ENCODE results near the gene MEIS2. TPM values are rescaled to one million over a fixed set of nuclear protein-coding genes. Genes with fewer than 3 reads are reported as not detected.

Gene MEIS2
- total RNA-seq, 2 experiments from 2014 or later, result not detected

GRCh38 chr15:37106490-37107001 lies 6.2 kb upstream of the MEIS2 start:
- no peak overlapping the region for H3K4me3 ChIP-seq (ENCODE audit: low read length)
- H3K36me3 ChIP-seq (ENCODE audit: insufficient read depth, low read length), result no peaks in the 10 kb centered on the region
- H3K4me3 Mint-ChIP-seq, result peak overlapping the region; percentile 13
- no peak overlapping the region for H3K27ac Mint-ChIP-seq
- H3K4me1 ChIP-seq (ENCODE audit: insufficient read depth, low read length), result peaks cover 13% of the 10 kb centered on the region
- peaks cover 84 to 91% of the 10 kb centered on the region in 2 experiments for H3K27me3 ChIP-seq (ENCODE audit: control insufficient read depth in 1 of 2, insufficient read depth in 2 of 2, low read length in 2 of 2)
- H3K36me3 Mint-ChIP-seq (ENCODE audit: low read depth), result peaks cover 4% of the 10 kb centered on the region
- H3K4me1 Mint-ChIP-seq (ENCODE audit: low read depth), result peaks cover 25% of the 10 kb centered on the region
- H3K27me3 Mint-ChIP-seq, result peaks cover 100% of the 10 kb centered on the region
- ChIA-PET POLR2A (no interaction called here), CTCF (no interaction called here)
- ATAC-seq (ENCODE audit: poor library complexity), result no peak
- peaks cover 25 to 46% of the 10 kb centered on the region in 2 experiments for H3K9me3 ChIP-seq (ENCODE audit: control insufficient read depth in 1 of 2, insufficient read depth in 1 of 2, low read length in 2 of 2)
- H3K9me3 Mint-ChIP-seq, result peaks cover 3% of the 10 kb centered on the region
- H3K27ac ChIP-seq (ENCODE audit: low read depth in 1 of 2, low read length in 2 of 2), result no peak overlapping the region
- intact Hi-C loops (cut with DNase I, micrococcal nuclease), result no loop called here
- no peak for DNase-seq
- no peak for TF ChIP-seq CTCF (IDR thresholded peaks at IDR 0.05)

- ChIA-PET POLR2A (no interaction called here), CTCF (no interaction called here)
- Histone ChIP-seq H3K4me3 (ENCODE audit: low read length) (no peak overlapping the region), H3K4me1 (ENCODE audit: insufficient read depth, low read length) (peaks cover 18% of the 10 kb centered on the region), H3K9me3 (ENCODE audit: control insufficient read depth in 1 of 2, insufficient read depth in 1 of 2, low read length in 2 of 2) (peaks cover 25 to 49% of the 10 kb centered on the region in 2 experiments), H3K27ac (ENCODE audit: low read depth in 1 of 2, low read length in 2 of 2) (no peak overlapping the region), H3K36me3 (ENCODE audit: insufficient read depth, low read length) (no peaks in the 10 kb centered on the region), H3K27me3 (ENCODE audit: control insufficient read depth in 1 of 2, insufficient read depth in 2 of 2, low read length in 2 of 2) (peaks cover 83 to 91% of the 10 kb centered on the region in 2 experiments)
- no peak for TF ChIP-seq CTCF (IDR thresholded peaks at IDR 0.05)
- peaks cover 4% of the 10 kb centered on the region for H3K36me3 Mint-ChIP-seq (ENCODE audit: low read depth)
- H3K27me3 Mint-ChIP-seq, result peaks cover 100% of the 10 kb centered on the region
- intact Hi-C loops (cut with DNase I, micrococcal nuclease), result no loop called here
- ATAC-seq (ENCODE audit: poor library complexity) (no peak), DNase-seq (no peak)
- H3K27ac Mint-ChIP-seq, result no peak overlapping the region
- peaks cover 3% of the 10 kb centered on the region for H3K9me3 Mint-ChIP-seq
- peaks cover 25% of the 10 kb centered on the region for H3K4me1 Mint-ChIP-seq (ENCODE audit: low read depth)
- H3K4me3 Mint-ChIP-seq, result no peak overlapping the region
Measured at GRCh38 chr15:37105889-37106288, 5.5 kb upstream of the MEIS2 start.

GRCh38 chr15:37105029-37105428 lies 4.7 kb upstream of the MEIS2 start:
- H3K4me1 Mint-ChIP-seq (ENCODE audit: low read depth), result peaks cover 27% of the 10 kb centered on the region
- H3K27me3 Mint-ChIP-seq, result peaks cover 100% of the 10 kb centered on the region
- intact Hi-C loops (cut with DNase I, micrococcal nuclease), result no loop called here
- Histone ChIP-seq H3K27ac (ENCODE audit: low read depth in 1 of 2, low read length in 2 of 2) (no peak overlapping the region), H3K36me3 (ENCODE audit: insufficient read depth, low read length) (no peaks in the 10 kb centered on the region), H3K27me3 (ENCODE audit: control insufficient read depth in 1 of 2, insufficient read depth in 2 of 2, low read length in 2 of 2) (peaks cover 76 to 87% of the 10 kb centered on the region in 2 experiments), H3K4me1 (ENCODE audit: insufficient read depth, low read length) (peaks cover 16% of the 10 kb centered on the region), H3K4me3 (ENCODE audit: low read length) (no peak overlapping the region), H3K9me3 (ENCODE audit: control insufficient read depth in 1 of 2, insufficient read depth in 1 of 2, low read length in 2 of 2) (peaks cover 25 to 47% of the 10 kb centered on the region in 2 experiments)
- POLR2A ChIA-PET, result no interaction called here
- no peak for ATAC-seq (ENCODE audit: poor library complexity)
- CTCF ChIA-PET, result no interaction called here
- no peak for DNase-seq
- peaks cover 3% of the 10 kb centered on the region for H3K9me3 Mint-ChIP-seq
- no peak overlapping the region for H3K27ac Mint-ChIP-seq
- peaks cover 8% of the 10 kb centered on the region for H3K36me3 Mint-ChIP-seq (ENCODE audit: low read depth)
- TF ChIP-seq CTCF (IDR thresholded peaks at IDR 0.05), result no peak
- H3K4me3 Mint-ChIP-seq, result no peak overlapping the region
